ENCODE data around the gene LZTS2. TPM values are rescaled to one million over a fixed set of nuclear protein-coding genes. Genes with fewer than 3 reads are reported as not detected.
"Not testable (repeated sequence)": the region's sequence is repeated elsewhere in the genome, so short reads cannot be mapped to it uniquely, and the experiment has no call there.

The LZTS2 gene
- total RNA-seq, 1 donor = 41.2 TPM

DNA sequence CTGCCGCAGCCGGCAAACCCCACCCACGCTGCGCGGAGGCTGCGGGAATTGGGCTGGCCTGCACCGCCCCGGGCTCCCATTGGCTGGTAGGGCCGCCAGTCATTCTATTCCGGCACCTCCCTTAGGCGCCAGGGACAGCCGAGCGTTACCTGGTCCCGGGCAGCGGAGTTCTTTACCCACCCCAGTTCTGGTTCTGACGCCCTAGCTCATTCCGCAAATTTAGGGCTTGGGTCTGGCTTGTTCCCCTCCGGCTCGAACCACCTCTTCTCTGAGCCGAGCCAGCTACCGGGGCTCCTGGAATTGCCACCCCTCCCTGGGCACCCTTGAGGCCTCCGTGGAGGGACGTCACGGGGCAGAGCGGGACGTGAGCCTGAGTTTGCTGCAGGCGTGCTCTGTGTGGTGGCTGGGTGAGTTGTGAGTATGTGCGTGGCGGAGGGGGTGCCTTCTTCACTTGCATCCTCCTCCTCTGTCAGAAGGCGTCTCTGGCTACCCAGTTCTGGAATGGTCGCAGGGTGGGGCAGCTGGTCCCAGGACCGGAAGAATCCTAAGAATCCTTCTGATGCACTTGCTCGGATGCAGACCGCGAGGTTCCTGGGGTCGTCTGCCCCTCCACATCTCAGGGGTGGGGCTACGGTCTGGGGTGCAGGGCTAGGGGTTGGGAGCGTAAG lies 31.7 kb downstream of the LZTS2 start, which contains the start of the genes PDZD7 and SFXN3:
Gene PDZD7, minus strand, starts transcription at position 2 of the 668 bp plus-strand sequence. CDS start 910 bp downstream, outside the sequence.
Gene SFXN3, plus strand, starts transcription at position 107 of the 668 bp plus-strand sequence. CDS start 3,461 bp downstream, outside the sequence.
- DNase-seq (ENCODE audit: low read depth in 2 of 3, low spot score in 2 of 3) = peak; percentile 79 to 90 (median 87)

DNA sequence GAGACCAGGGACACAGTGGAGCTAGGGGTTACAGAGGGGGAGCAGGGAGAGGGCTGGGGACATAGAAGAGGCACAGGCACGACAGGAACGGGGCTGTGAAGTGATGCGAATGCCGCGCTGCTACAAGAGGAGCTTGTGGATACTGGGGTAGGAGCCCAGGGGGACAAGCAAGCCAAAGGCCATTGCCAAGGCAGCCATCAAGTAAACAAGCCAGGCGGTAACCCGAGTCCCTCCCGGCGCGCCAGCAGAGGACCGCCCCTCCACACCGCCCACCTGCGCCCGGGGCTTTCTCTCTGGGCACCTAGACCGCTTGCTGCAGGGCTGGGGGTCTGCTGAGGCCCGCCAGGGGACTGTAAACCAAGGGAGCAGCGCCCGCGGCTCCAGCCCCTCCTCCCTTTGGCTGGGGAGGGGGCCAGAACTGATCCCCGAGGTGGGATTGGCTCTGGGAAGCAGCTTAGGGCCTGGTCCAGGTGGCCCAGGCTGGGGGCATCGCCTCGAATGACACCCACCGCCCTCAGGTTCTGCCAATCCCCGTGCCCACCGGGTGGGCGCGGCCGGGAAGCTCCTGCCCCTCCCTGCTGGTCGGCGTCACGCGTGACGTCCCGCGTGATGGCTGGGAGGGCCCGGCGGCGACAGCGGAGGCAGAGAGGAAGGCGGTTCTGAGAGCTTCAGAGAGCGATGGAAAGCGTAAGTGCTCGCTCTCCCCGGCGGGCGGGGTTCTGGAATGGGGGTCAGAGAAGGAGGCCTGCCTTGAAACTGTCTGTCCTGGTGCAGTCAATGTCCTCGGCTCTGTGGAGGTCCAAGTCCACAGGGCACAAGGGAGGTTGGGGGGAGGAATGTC lies 32.4 kb downstream of the LZTS2 start:
- DNase-seq (ENCODE audit: low read depth in 2 of 3, low spot score in 2 of 3) = peak; percentile 72 to 86 (median 85)

DNA sequence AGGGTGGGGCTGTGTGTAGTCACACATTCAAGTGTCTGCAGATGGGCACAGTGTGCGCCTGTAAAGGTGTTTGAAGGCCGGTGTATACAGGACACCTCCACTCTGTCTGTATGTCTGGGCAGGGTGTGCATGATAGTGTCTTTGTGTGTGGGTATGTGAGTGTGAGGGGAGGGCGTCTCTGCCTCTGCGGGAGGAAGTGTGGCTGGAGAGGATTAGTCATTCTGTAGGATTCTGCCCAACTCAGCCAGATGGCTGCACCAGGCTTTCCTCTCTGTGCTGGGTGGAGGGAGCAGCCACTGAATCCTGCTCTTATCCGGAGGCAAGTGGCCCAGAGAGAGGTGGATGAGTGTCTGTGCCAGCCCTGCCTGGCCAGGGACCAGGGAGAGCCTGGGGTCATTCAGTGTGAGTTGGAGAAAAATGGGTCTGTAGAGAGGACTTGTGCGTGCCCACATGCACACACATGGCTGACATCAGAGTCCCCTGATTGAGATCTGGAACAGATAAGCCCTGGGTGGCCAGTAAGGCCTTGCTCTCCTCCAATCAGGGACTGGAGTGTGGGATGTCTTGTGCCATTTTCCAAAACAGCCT lies 33.1 kb downstream of the LZTS2 start:
- DNase-seq (ENCODE audit: low read depth in 2 of 3, low spot score in 2 of 3) = peak in 2 of 3 donors; percentile 90 to 92

DNA sequence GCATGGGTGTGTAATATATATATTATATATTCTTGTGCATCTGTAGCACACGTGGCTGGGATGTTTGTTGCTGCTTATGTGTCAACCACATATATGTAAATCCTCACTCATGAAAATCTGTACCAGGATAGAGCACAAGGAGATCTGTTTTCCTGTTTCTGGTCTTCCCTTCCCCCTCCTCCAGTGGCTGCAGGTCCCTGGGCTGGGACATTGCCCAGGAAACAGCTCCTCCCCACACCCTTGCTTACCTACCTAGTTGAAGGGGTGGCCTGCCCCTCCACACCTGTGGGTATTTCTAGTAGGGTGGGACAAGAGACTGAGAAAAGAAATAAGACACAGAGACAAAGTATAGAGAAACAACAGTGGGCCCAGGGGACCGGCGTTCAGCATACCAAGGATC lies 33.7 kb downstream of the LZTS2 start:
- no peak for DNase-seq (ENCODE audit: low read depth in 2 of 3, low spot score in 2 of 3)

DNA sequence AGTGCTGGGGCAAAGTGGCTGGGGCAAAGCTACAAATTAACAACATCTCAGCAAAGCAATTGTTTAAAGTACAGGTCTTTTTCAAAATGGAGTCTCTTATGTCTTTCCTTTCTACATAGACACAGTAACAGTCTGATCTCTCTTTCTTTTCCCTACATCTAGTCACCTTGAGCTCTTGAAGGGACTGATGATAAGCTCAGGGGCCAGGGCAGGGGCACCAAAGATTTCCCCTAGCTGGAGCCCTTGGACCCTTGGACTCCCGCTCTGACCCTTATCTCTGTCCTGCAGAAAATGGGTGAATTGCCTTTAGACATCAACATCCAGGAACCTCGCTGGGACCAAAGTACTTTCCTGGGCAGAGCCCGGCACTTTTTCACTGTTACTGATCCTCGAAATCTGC lies 34.8 kb downstream of the LZTS2 start:
- not testable (repeated sequence) for DNase-seq (ENCODE audit: low read depth in 2 of 3, low spot score in 2 of 3)

DNA sequence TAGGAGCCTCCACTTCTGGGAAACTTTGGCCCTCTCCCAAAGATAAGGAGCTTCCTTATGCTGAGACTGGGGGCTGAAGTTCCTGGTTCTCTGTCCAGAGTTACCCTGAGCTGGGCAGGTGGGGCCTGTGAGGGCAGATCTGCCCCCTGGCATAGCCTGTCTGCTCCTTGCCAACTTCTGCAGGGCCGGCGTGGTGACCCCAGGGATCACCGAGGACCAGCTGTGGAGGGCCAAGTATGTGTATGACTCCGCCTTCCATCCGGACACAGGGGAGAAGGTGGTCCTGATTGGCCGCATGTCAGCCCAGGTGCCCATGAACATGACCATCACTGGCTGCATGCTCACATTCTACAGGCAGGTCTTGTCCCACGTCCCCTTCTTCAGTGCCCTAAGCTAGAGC lies 35.7 kb downstream of the LZTS2 start:
- DNase-seq (ENCODE audit: low read depth in 2 of 3, low spot score in 2 of 3) = no peak

DNA sequence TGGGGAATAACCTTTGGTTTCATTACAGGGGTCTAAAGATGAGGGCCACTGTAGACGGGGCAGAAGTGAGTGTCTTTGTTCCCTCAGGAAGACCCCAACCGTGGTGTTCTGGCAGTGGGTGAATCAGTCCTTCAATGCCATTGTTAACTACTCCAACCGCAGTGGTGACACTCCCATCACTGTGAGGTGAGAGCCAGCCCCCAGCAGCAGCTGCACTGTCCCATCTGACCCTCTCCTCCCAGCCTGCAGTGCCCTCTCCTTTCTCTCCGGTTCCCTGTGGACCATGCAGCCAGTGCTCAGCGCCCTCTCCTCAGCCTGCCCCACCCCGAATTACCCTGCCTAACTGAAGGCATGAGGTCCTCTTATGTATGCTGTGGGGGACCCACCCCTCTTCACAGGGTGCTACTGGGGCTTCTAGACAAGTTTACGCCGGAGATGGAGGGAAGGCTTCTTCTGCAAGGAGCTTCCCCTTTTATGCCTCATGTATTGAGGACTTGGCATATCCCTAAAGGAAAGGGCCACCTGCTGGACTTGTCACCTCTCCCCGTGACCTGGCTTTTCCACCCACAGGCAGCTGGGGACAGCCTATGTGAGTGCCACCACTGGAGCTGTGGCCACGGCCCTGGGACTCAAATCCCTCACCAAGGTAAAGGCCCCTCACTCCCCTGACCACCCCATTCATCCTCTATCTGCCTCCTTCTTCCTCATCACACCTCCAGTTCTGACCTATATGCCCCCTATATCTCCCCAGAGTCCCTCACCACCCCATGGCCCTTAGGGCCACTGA lies 36.5 kb downstream of the LZTS2 start:
- no peak for DNase-seq (ENCODE audit: low read depth in 2 of 3, low spot score in 2 of 3)

DNA sequence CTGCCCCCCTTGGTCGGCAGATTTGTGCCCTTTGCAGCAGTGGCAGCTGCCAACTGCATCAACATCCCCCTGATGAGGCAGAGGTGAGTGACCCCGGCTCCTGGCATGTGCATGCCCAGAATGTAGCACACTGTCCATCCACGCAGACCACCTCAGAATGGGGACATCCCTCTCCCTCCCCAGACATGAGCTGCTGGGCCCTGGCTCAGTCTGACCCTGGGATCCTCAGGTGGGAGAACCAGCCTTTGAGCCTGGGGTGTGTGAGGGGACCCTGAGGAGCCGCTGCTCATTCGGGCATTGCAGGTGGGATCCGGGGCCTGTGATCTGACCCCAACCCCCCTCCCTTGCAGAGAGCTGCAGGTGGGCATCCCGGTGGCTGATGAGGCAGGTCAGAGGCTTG lies 37.1 kb downstream of the LZTS2 start:
- no peak for DNase-seq (ENCODE audit: low read depth in 2 of 3, low spot score in 2 of 3)

DNA sequence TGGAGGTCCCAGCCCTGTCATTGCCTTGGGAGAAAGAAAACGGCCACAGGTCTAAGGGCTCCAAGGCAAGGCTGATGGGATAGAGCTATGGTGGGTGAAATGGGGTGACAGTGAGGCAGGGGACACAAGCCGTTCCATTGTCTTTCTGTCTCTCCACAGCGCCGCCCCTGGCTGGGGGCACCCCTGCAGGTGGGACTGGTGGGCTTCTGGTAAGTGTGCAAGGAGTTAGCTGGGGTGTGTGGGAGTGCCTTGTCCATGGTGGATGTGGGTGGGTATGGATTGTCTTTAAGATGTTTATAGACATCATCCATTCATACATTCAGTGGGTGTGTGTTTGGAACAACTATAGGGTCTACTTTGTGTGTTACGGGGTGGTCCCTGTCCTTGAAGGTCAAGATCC lies 38.9 kb downstream of the LZTS2 start:
- no peak for DNase-seq (ENCODE audit: low read depth in 2 of 3, low spot score in 2 of 3)

DNA sequence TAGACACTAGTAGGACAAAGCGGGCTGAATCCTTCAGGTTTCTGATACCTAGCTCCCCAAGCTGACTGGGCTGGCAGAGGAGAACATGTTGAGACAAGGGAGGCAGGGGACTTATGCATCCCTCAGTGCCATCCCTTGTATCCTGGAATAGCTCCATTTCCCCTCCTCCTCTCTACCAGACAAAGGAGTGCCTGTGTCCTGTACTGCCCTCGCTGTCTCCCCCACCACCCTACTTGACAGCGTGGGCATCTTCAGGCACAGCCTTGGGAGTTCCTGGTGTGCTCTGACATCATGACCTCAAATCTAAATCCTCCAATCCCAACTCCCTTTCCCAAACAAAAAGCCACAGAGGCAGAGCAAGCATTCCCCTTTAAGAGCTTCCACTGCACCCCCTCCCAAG lies 40.5 kb downstream of the LZTS2 start:
- DNase-seq (ENCODE audit: low read depth in 2 of 3, low spot score in 2 of 3) = no peak

DNA sequence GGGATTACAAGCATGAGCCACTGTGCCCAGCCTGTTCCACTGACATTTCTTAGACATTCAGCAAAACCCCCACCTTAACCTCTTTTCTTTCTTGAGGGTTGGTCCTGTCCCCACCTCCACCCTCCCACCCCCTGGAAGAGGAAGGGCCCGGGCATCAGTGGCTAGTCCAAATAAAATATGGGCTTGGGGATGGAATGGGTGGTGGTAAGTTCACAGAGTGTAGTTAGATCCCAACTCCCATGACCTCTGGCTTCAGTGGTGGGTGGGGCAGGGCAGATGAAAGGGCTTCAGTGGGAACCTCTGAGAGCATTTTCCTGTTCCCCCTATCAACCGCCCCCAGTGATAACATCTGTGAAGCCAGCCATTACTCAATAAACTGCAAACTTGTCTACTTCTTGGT lies 41.2 kb downstream of the LZTS2 start:
- DNase-seq (ENCODE audit: low read depth in 2 of 3, low spot score in 2 of 3) = no peak

DNA sequence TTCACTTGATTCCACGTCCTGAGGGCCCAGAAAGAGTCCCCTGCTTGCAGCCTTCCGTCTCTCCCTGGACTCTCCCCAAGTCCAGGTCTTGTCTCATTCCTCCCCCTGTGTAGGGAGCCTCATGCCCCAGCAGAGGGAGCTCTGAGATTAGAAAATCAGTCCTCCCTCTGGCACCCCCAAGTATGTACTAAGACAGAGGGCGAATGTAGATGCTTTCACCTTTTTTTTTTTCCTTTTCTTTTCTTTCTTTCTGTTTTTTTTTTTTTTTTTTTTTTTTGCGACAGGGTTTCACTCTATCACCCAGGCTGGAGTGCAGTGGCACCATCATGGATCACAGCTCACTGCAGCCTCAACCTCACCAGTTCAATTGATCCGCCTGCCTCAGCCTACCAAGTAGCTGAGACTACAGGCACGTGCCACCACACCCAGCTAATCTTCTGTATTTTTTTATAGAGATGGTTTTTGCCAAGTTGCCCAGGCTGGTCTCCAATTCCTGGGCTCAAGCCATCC lies 41.7 kb downstream of the LZTS2 start:
- peak; percentile 51 to 91 (median 81) for DNase-seq (ENCODE audit: low read depth in 2 of 3, low spot score in 2 of 3)

DNA sequence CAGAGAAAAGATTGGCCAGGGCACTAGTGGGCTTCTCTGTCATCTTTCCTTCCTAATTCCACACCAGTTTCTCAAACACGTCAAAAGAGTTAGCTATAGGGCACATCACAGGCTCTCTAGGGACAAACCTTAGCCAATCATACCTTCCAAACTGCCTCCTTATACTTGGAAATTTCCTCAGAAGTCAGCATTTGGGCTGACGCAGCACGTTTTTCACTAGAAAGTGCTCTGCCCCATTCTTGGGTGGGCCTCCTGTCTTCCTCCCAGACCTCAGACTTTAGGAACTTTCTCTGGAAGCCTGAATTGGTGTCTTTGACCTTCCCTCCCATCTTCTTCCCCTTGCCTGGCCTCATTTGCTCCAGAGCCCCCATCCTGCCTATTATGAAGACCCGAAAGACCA lies 42.5 kb downstream of the LZTS2 start:
- no peak for DNase-seq (ENCODE audit: low read depth in 2 of 3, low spot score in 2 of 3)

DNA sequence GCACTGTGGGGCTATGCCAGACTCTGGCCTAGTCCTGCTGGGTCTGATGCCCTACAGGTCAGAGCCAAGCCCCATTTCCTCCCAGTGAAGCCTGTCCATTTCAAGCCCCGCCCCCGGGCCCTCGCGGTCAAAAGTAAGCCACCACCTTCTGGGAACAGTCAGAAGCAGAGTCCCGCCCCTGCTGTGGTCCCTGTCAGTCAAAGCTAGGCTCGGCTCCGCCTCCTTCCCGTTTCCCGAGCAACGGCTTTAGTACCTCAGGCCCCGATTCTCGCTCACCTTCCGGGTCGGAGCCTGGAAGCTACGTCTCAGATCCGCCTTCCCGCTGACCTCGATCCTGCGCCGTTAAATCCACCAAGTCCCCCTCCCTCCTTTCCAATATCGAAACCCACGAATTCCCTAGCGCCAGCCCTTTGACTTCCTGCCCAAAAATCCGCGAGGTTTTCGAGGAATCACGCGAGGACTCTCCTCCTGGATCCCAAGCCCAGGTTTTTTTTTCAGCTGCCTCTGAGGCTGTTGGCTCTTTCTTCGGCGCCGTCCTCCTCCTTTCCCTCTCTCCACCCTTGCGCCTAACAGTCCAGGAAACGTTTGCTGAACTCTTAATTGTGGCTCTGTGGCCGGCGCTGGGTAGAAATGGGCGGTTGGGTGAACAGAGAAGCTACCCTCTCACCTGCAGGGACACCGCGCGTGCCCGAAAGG lies 43.2 kb downstream of the LZTS2 start:
- peak in 2 of 3 donors; percentile 86 to 89 for DNase-seq (ENCODE audit: low read depth in 2 of 3, low spot score in 2 of 3)

DNA sequence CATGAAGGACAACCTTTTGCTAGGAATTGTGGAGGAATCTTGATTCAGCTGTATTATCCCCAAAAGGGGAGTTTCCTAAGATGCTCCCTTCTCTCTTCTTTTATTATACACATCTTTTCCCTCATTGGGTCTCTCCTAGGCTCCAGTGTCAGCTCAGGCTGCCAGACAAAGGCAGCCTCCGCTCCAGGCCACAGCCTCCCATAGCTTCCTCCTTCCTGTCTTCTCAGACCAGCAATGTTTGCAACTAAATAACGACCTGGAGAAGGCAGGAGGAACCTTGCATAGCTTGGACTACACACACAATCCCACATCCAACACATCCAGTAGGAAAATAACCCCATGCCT lies 43.7 kb downstream of the LZTS2 start:
- DNase-seq (ENCODE audit: low read depth in 2 of 3, low spot score in 2 of 3) = no peak

DNA sequence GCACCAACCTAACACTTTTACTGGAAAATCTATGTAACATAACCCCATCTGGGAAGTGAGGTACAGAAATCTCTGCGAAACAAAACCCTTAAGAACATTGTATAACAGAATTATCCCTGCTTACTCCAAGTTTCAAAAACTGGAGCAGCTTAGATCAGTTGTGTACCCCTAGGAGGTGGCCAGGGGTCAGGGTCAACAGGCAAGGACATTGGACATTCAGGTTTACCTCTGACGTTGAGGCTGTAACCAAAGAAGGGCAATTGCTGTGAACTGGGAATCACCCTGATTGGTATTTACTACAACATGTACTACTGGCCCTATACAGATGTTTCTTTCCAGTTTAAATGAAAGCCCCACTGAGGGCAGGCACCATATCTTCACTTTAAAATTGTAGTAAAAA lies 44.5 kb downstream of the LZTS2 start:
- DNase-seq (ENCODE audit: low read depth in 2 of 3, low spot score in 2 of 3) = no peak

DNA sequence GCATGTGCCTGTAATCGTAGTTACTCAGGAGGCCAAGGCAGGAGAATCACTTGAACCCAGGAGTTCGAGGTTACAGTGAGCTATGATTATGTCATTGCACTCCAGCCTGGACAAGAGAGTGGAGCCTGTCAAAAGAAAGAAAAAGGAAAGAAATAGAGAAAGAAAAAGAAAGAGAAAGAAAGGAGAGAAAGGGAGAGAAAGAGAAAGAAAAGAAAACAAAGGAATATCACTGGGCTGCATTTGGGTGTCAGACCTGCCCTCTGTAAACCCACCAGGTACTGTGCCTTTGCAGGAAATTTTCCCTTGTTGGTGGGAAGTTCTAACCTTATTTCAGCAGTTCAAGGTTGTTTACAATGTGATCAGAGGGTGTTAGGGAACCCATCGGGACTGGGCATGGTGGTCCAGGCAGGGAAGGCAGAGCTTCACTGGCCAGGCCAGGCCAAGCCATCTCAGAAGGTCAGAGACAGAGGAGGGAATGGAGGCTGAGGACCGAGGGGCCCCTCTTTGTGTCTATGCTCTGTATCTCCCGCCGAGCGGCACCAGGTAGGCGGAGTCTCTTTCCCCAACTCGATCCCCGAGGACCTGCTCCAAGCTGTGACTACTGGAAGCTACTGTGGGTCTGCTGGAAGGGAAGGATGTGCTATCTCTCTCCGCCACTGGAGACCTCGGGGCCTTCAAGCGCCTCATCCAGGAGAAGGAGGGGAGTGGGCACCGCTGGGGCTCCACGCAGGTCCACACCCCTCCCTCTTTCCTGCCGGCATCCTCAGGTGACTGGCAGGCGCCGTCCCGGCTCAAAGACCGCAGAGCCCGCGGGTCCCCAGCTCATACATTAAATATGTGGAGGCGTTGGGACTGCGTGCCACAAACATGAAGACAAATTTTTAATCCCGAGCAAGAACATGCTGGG lies 47.0 kb downstream of the LZTS2 start:
- no peak for DNase-seq (ENCODE audit: low read depth in 2 of 3, low spot score in 2 of 3)

DNA sequence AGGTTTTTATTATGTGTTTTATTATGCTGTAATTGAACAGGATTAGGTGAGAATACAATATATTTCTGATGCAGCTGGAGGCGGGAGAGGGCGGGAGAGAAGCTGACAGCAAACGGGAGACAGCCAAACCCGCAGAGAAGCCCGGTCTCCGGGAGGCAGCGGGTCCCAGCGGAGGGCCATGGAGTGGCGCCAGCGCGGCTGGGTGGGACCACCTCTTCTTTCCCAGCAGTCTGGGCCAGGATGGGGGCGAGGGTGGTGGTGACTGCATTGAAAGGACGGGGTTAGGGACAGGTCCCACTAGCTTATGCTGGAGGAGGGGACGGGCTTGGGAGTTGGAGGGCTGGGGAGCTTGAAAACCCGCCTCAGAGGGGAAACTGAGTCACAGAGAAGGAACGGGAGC lies 47.7 kb downstream of the LZTS2 start:
- DNase-seq (ENCODE audit: low read depth in 2 of 3, low spot score in 2 of 3) = no peak
